ENCODE results near the gene RNF14.
A peak's percentile ranks its signal among the peaks of the same experiment; 100 is the strongest.

RNF14 gene

GRCh38 chr5:141948812-141949211 is 20.1 kb upstream of the RNF14 start:
- DNase-seq = no peak

DNA sequence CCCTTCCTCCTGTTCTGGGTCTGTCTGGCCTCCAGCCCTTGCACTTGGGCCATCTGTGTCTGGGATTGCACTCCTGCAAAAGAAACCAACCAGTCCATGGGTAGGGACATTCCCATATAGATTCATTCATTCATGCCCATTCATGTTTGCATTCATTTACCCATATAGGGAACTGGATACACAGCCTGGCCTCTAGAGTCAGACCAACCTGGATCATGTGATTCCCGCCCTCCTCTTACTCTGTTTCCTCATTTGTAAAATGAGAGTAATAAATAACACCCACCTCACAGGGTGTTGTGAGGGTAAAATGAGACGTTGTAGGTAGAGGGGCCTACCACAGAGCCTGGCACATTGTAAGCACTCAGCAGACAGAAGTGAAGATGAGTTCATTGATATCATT is 19.4 kb upstream of the RNF14 start:
- no peak for DNase-seq

GRCh38 chr5:141950207-141951005 is 18.5 kb upstream of the RNF14 start:
- no peak for DNase-seq

- DNase-seq = no peak
Measured at GRCh38 chr5:141951332-141951781, 17.5 kb upstream of the RNF14 start.

DNA sequence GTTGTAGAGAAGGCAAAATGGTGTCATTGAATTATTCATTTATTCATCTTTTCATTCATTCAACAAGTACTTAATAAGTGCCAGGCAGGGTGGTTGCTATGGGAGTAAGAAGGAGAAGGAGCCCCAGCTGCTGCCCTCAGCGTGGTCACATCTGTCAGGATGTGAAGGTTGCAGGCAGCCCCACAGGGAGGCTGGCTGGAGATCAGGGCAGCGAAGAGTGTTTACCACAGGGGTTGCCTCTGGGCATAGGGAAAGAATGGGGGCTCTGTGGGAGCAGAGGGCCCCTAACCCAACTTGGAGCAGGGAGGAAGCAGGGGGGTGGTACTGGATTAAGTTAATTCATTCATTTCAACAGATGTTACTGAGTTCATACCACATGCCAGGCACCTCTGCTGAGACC is 16.9 kb upstream of the RNF14 start:
- DNase-seq = no peak

- DNase-seq = no peak
Measured at GRCh38 chr5:141954194-141954593, 14.7 kb upstream of the RNF14 start.

DNA sequence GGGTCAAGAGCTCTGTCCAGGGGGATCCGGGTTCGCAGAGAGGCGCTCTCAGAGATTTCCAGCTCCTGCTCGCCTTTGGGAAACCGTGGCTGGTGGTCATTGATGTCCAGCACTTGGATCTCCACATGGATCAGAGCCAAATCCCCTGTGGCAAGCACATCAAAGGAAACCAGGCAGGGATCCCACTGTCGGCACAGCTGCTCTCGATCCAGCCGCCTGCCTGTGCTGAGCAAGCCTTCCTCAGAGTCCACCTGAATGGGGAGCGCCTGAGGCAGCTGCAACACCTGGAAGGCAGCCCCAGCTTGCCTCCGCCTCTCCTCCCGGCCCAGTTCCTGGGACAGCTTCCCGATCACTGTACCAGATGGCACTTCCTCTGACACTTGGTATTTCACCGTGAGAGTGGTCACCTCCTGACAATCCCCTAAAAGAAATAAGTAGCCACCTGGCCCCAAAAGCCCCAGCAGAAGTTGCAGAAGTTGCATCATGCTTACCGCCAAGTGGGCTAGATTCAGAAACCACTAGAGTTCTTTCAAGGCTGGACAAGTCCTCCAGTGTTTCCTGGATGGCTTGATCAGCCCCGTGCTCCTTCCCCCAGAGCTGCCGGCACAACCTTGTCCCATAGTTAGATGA is 11.4 kb upstream of the RNF14 start:
- no peak for DNase-seq

DNA sequence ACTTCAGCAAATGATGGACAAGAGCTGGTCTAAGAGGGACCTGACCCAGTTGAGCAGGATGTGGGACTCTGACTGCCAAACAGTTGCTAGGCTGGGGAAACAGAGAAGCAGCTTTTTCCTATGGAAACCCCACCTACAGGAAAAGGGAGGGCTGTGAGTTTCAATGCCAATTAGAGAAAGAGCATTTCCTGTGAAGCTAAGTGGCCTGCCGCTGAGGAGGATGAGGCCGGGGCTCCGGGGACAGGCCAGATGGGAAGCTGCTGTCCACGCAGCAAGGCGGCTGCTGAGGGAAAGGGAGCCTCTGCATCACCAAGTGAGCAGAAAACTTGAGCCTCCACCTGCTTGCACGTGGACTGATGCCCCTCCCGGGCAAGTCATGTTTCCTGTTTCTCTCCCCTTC is 10.8 kb upstream of the RNF14 start, which contains the start of gene PCDH12:
Gene PCDH12 (minus strand): TSS at position 90 of the 400 bp plus-strand sequence. CDS start 351 bp downstream, outside the sequence.
- DNase-seq = no peak

GRCh38 chr5:141958546-141959172 is 10.2 kb upstream of the RNF14 start:
- no peak for DNase-seq

DNA sequence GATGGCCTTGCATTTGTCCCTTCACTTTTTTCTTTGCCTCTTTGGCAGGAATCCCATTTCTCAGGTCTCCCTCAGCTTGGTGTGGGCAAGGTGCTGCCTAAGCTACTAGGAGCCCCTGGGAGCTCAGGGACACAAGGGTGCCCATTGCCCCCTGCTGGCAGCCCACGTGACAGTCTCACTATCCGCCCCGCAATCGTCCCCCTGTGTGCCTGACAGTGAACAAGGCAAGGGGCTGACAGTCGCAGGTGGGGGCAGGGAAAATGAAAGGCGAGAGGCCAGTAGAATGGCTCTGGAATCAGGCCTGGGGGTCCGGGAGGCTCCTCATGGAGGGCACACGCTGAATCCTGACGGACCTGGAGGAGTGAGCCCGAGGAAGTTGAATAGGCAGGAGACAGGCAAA is 8.9 kb upstream of the RNF14 start:
- no peak for DNase-seq

DNA sequence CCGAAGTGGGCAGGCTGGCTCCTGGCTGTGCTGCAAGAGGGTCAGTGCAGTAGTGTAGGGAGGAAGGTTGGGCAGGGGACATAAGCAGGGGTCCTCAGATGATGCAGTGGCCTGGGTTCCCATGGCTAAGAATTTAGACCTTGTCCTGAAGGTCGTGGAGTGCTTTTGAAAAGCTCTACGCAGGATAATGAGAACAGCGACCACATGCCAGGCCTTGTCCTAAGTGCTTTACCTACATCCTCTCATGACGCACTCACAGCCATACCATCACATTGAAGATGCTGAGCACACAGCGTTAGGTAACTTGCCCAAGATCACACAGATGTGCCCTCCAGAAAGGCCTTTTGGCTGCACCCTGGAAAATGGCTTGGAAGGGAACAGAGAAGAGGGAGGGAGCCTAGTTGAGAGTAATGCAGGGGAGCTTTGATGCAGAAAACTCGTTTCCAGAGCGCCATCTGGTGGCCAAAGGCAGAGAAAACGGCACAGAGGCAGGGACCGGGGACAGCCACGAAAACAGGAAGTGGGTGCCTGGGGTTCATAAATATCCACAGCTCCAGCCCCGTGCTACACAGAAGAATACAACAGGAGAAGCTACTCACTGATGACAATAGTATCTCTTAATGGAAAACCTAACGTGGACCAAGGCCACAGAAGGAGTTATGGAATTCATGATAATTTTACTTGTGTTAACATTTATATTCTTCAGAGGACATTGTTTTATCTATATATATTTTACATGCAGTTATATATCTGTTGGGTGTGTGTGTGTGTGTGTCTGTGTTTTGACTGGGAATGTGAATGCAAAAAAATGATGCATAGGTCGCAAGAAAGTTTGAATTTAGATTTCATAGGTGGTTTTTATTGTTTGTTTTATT is 8.2 kb upstream of the RNF14 start:
- DNase-seq = peak; percentile 69

GRCh38 chr5:141961466-141961865 is 7.4 kb upstream of the RNF14 start:
- no peak for DNase-seq

DNA sequence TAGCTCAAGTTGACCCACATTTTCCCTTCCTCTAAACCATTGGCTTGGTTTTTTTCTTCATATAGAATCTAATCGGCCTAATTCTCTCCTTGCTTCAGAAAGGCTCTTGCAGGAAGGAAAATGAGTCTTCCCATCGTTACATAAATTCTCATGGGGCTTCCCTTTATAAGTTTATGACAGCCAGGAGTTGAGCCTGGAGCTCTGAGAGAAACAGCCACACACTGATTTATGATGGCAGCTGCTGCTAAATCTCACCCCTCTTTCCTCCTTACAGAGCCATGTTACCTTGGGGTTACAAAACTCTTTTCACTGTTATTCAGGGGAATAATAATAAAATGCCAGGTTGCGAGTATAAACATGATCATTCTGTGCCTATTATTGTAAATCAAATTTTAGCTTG is 5.2 kb upstream of the RNF14 start:
- DNase-seq = no peak

- DNase-seq = no peak
Measured at GRCh38 chr5:141965071-141965470, 3.8 kb upstream of the RNF14 start.

DNA sequence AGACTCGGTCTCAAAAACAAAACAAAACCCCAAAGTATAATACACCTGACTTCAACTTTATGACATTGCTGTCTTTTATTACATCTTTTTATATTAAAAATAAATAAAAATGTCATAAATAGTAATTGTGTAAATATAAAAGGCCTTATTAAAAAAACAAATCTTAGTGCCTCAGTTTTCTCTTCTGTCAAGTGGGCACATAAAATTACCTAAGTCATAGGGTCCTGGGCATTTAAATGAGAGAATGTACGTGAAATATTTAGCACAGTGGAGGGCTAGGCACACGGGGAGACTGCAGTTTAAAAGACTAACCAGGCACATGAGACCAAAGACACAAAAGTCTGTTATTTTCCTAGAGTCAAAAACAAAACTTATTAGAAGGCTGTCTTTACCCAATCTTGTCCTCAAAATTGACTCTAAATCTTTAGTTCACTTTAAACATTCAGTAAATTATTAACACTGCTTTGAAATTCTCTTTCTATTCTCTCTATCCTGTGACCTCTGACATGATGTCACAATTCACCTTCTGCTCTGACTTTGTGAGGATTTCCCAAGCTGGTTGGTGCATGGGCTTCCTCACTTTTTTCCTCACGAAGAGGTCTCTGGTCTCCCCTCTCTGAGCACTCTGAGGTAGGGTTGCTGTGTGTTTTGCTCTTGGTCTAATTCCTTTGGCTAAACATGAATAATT is 2.5 kb upstream of the RNF14 start:
- DNase-seq = no peak

DNA sequence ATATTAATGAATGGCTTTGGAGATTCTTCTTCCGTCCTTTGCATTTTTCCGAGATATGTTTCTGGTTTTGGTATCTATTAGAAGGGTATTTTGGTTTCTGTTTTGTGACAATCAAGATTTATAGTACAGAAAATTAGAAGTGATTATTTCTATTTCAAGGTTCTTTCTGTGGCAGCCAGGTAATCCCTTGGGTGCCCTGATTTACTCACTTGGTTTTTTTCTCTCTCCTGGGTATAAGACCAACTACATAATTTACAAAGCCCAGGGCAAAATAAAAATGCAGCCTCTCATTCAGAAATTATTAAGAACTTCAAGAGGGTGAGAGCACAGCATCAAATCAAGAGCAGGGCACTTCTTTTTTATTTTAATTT is 2.0 kb upstream of the RNF14 start:
- no peak for DNase-seq

GRCh38 chr5:141969783-141970771 is 1.2 kb downstream of the RNF14 start:
- no peak for DNase-seq

GRCh38 chr5:141973871-141974595 is 5.1 kb downstream of the RNF14 start:
- no peak for DNase-seq

- DNase-seq = no peak
Measured at GRCh38 chr5:141976176-141976575, 7.3 kb downstream of the RNF14 start.

DNA sequence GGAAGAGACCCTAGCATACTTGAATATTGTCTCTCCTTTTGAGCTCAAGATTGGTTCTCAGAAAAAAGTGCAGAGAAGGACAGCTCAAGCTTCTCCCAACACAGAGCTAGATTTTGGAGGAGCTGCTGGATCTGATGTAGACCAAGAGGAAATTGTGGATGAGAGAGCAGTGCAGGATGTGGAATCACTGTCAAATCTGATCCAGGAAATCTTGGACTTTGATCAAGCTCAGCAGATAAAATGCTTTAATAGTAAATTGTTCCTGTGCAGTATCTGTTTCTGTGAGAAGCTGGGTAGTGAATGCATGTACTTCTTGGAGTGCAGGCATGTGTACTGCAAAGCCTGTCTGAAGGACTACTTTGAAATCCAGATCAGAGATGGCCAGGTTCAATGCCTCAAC is 9.5 kb downstream of the RNF14 start:
- DNase-seq = no peak

Data from NCI-H1092 treated with DMSO at 0.1 percent for 48 hours (cell line).